ENCODE results near the gene NLRC5. TPM values are rescaled to one million over a fixed set of nuclear protein-coding genes. Genes with fewer than 3 reads are reported as not detected.

NLRC5 gene
- total and polyA plus RNA-seq, 2 donors (not counting 3 experiments of a cell fraction or from before 2014, with no cell fraction given), result 7.4 to 26.3 TPM

GRCh38 chr16:57012353-57012752, 23.0 kb downstream of the NLRC5 start:
- no TSS peak for BruUV-seq (replicated peaks)
- dilution Hi-C loops (cut with MboI; ENCODE audit: extremely low pct_ligation_motif_present, low sequenced_read_pairs) (no loop called here), intact Hi-C loops (cut with micrococcal nuclease) (no loop called here)
- Histone ChIP-seq H3K4me2 (ENCODE audit: insufficient read depth, low read length) (no peak overlapping the region), H3K4me1 (ENCODE audit: control insufficient read depth, extremely low read depth, insufficient read depth, low read length) (peaks cover 10% of the 10 kb centered on the region), H3K9me1 (replicated peaks; ENCODE audit: control insufficient read depth, extremely low read depth, insufficient read depth, low read length) (no peaks in the 10 kb centered on the region), H4K20me1 (replicated peaks; ENCODE audit: control insufficient read depth, extremely low read depth, insufficient read depth, low read length) (no peaks in the 10 kb centered on the region), H3K27ac (ENCODE audit: insufficient read depth, low read depth, low read length) (no peak overlapping the region), H3K4me3 (replicated peaks in 1 of 3; ENCODE audit: insufficient read depth in 1 of 3, low read depth in 1 of 3, low read length in 3 of 3) (no peak overlapping the region), H3K27me3 (ENCODE audit: control insufficient read depth in 2 of 2, insufficient read depth in 2 of 2, low read length in 2 of 2) (no peaks in the 10 kb centered on the region), H3K79me2 (ENCODE audit: control insufficient read depth, insufficient read depth, low read length) (no peaks in the 10 kb centered on the region), H3K36me3 (ENCODE audit: control insufficient read depth in 2 of 2, extremely low read depth in 1 of 2, insufficient read depth in 2 of 2, low read length in 2 of 2) (no peaks in the 10 kb centered on the region), H2AFZ (ENCODE audit: low read depth, low read length) (no peak overlapping the region), H3K9ac (replicated peaks; ENCODE audit: extremely low read depth, insufficient read depth, low read length) (no peak overlapping the region), H3K9me3 (replicated peaks; ENCODE audit: control insufficient read depth, insufficient read depth, low read length) (no peaks in the 10 kb centered on the region)
- TF ChIP-seq GATA2 (IDR thresholded peaks at IDR 0.05; ENCODE audit: insufficient read depth, insufficient read length, low read depth, low read length) (no peak), POLR2AphosphoS5 (IDR thresholded peaks at IDR 0.05; ENCODE audit: insufficient read depth, low read depth, low read length) (no peak), CTCF (IDR thresholded peaks at IDR 0.05; ENCODE audit: extremely low read depth in 1 of 2, insufficient read depth in 1 of 2, low read depth in 1 of 2, low read length in 2 of 2) (no peak), JUN (IDR thresholded peaks at IDR 0.05; ENCODE audit: borderline replicate concordance, insufficient read depth, insufficient read length, low read depth) (no peak), MAX (IDR thresholded peaks at IDR 0.05; ENCODE audit: insufficient read depth, insufficient read length) (no peak), MYC (IDR thresholded peaks at IDR 0.05; ENCODE audit: low read depth, low read length) (no peak), POLR2A (IDR thresholded peaks at IDR 0.05; ENCODE audit: low read depth, low read length) (no peak), EZH2 (IDR thresholded peaks at IDR 0.05; ENCODE audit: borderline replicate concordance, low read depth, low read length, severe bottlenecking) (no peak), FOS (IDR thresholded peaks at IDR 0.05; ENCODE audit: borderline replicate concordance, insufficient read depth, low read length) (no peak)
- DNase-seq (ENCODE audit: low read depth, low spot score), result no peak
- FAIRE-seq, result no peak
- CTCF ChIA-PET, result interaction anchor here (1.7 kb wide), 1 partner anchor 34 kb away, joined by 7 read pairs; no protein-coding TSS in a partner anchor
- POLR2A ChIA-PET, result no interaction called here

All from endothelial cell of umbilical vein (primary cell).